Spleen (tissue), 7 donors: Measurements from ENCODE around the gene ST6GAL2.

Experiments used
- POLR2AphosphoS5 ChIP-seq, 3 donors: sonication (generic); formaldehyde crosslinking; IDR thresholded peaks; one replicate each; pipeline ENCODE4 v1.5.1; 2017; ENCODE audit warnings: antibody characterized with exemption in 3 of 3
- TF ChIP-seq, protein P1 (sequence below), 11 experiments: fragments of 200-600 bp in 7 of 11; fragments of 450-650 bp in 4 of 11; sonication (generic) in 4 of 11; IDR thresholded peaks in 8 of 11; conservative IDR thresholded peaks in 3 of 11; 1 replicate in 7 of 11; 2 replicates in 4 of 11; pipeline versions ENCODE4 v1.4.0 to v1.8.0; 2016 to 2021; ENCODE audit warnings: antibody characterized with exemption in 11 of 11, inconsistent platforms in 4 of 11, mild to moderate bottlenecking in 1 of 11
- donor health status: DM: no; HTN: no; CAD: no; lungs with moderate emphysema.
- donor health status: DM: no; HTN: no; CAD: no.
- donor health status: DM: no; HTN: no; CAD: no.

DNA sequence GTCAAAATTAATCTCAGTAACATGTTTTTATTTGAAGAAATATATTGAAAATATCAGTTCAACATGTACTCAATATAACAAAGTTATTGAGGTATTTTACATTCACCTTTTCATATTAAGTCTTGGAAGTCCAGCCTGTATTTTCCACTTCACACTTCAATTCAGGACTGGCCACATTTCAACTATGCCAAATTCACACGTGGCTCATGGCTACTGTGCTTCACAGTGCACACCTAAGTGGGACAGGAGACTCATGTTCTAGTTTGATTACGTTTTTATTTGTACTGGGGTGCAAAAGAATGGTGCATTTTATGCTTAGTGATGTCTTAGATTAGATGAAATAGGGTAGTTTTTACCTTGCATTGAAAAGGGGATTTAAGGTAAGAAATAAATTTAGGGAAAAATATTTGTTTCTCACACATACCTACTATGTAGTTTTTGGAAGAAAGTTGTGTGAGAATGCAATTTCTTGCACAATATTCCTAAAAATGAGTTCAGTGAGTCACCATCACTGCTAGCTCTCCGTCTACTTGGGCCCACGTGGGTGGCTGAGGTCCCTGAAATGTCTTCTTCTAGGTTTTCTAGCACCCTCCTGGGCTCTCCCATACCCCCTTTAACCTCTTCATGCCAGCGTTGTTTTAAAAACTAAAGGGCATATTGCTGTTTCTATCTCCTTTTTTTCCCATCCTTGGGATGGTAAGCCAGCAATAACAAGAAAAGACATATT, 87.0 kb downstream of the ST6GAL2 start:
- TF ChIP-seq, protein P1, sequence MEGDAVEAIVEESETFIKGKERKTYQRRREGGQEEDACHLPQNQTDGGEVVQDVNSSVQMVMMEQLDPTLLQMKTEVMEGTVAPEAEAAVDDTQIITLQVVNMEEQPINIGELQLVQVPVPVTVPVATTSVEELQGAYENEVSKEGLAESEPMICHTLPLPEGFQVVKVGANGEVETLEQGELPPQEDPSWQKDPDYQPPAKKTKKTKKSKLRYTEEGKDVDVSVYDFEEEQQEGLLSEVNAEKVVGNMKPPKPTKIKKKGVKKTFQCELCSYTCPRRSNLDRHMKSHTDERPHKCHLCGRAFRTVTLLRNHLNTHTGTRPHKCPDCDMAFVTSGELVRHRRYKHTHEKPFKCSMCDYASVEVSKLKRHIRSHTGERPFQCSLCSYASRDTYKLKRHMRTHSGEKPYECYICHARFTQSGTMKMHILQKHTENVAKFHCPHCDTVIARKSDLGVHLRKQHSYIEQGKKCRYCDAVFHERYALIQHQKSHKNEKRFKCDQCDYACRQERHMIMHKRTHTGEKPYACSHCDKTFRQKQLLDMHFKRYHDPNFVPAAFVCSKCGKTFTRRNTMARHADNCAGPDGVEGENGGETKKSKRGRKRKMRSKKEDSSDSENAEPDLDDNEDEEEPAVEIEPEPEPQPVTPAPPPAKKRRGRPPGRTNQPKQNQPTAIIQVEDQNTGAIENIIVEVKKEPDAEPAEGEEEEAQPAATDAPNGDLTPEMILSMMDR (IDR thresholded peaks at IDR 0.05 in 8 of 11, conservative IDR thresholded peaks at IDR 0.05 in 3 of 11): no peak
- no peak for TF ChIP-seq POLR2AphosphoS5 (IDR thresholded peaks at IDR 0.05)
